Endothelial cell of umbilical vein (primary cell): ENCODE results near the gene EPHA4. TPM values are rescaled to one million over a fixed set of nuclear protein-coding genes. Genes with fewer than 3 reads are reported as not detected.

Experiments
- BruUV-seq: library from RNA; stranded (reverse); fragments of 400-500 nt; replicated peaks from 2 replicates; lab custom pipeline; 2021; lab: Mats Ljungman, UMichigan
- CTCF ChIA-PET: fragments of 300-600, 350-600 bp; sonication (Branson Sonifier 250); formaldehyde crosslinking; loops from one replicate; lab custom pipeline; 2021; ENCODE audit warnings: antibody characterized with exemption, inconsistent platforms; lab: Charles Lee
- POLR2A ChIA-PET: fragments of 300-600, 350-600 bp; sonication (Branson Sonifier 250); formaldehyde crosslinking; loops from one replicate; lab custom pipeline; 2021; ENCODE audit warnings: antibody characterized with exemption, inconsistent platforms; lab: Charles Lee
- DNase-seq: peaks from one replicate; pipeline ENCODE4 v3.0.0-alpha.2; 2011; ENCODE audit warnings: low read depth, low spot score
- FAIRE-seq: peaks from 2 replicates; lab custom pipeline; 2011; peaks lifted over from hg19 to GRCh38; lab: Jason Lieb, UNC
- H2AFZ ChIP-seq: 2 replicates; pipeline ENCODE4 v1.6.0; 2012; ENCODE audit warnings: low read depth, low read length, control low read depth, inconsistent platforms
- H3K27ac ChIP-seq: 2 replicates; pipeline ENCODE4 v1.5.1; 2011; ENCODE audit warnings: low read depth, mild to moderate bottlenecking, control low read depth, low read length, moderate library complexity; ENCODE audit not compliant: insufficient read depth
- H3K27me3 ChIP-seq, 2 experiments: 2 replicates each; pipeline versions ENCODE4 v1.6.0 to v1.6.1; 2011; ENCODE audit warnings: low read length in 2 of 2, mixed read lengths in 1 of 2; ENCODE audit not compliant: control insufficient read depth in 2 of 2, insufficient read depth in 2 of 2
- H3K36me3 ChIP-seq, 2 experiments: 2 replicates in 1 of 2; 3 replicates in 1 of 2; pipeline ENCODE4 v1.5.1; 2011; ENCODE audit warnings: low read length in 2 of 2, mild to moderate bottlenecking in 1 of 2, moderate library complexity in 1 of 2; ENCODE audit not compliant: control insufficient read depth in 2 of 2, insufficient read depth in 2 of 2; ENCODE audit errors: extremely low read depth in 1 of 2
- H3K4me1 ChIP-seq: 3 replicates; pipeline ENCODE4 v1.5.1; 2011; ENCODE audit warnings: mild to moderate bottlenecking, low read length; ENCODE audit not compliant: control insufficient read depth, insufficient read depth; ENCODE audit errors: extremely low read depth
- H3K4me2 ChIP-seq: 2 replicates; pipeline ENCODE4 v1.6.1; 2011; ENCODE audit warnings: low read length, control low read depth, mixed read lengths; ENCODE audit not compliant: insufficient read depth
- H3K4me3 ChIP-seq, 3 experiments: fragments of 200-600 bp in 1 of 3; sonication (generic), shearing (Covaris generic) in 1 of 3; replicated peaks in 1 of 3; 2 replicates each; pipeline ENCODE4 v1.5.1; 2011 to 2016; ENCODE audit warnings: control low read depth in 3 of 3, low read length in 3 of 3, mild to moderate bottlenecking in 2 of 3, inconsistent platforms in 1 of 3, low read depth in 1 of 3, moderate library complexity in 1 of 3; ENCODE audit not compliant: insufficient read depth in 1 of 3
- H3K79me2 ChIP-seq: 2 replicates; pipeline ENCODE4 v1.6.0; 2012; ENCODE audit warnings: low read length, inconsistent platforms; ENCODE audit not compliant: control insufficient read depth, insufficient read depth
- H3K9ac ChIP-seq: replicated peaks from 2 replicates; pipeline ENCODE3; 2011; ENCODE audit warnings: low read length, control low read depth; ENCODE audit not compliant: insufficient read depth; ENCODE audit errors: extremely low read depth
- H3K9me1 ChIP-seq: replicated peaks from 3 replicates; pipeline ENCODE4 v1.6.0; 2011; ENCODE audit warnings: mild to moderate bottlenecking, low read length; ENCODE audit not compliant: control insufficient read depth, insufficient read depth; ENCODE audit errors: extremely low read depth
- H3K9me3 ChIP-seq: replicated peaks from 2 replicates; pipeline ENCODE4 v1.5.1; 2012; ENCODE audit warnings: low read length, inconsistent platforms; ENCODE audit not compliant: control insufficient read depth, insufficient read depth
- H4K20me1 ChIP-seq: replicated peaks from 2 replicates; pipeline ENCODE3; 2011; ENCODE audit warnings: mild to moderate bottlenecking, low read length; ENCODE audit not compliant: control insufficient read depth, insufficient read depth; ENCODE audit errors: extremely low read depth
- CTCF ChIP-seq, 2 donors: IDR thresholded peaks; 1 replicate in 1 of 2; 2 replicates in 1 of 2; pipeline ENCODE4 v1.5.1; 2011; ENCODE audit warnings: low read length in 2 of 2, mild to moderate bottlenecking in 2 of 2, moderate library complexity in 2 of 2, control low read depth in 1 of 2, inconsistent platforms in 1 of 2, low read depth in 1 of 2; ENCODE audit not compliant: insufficient read depth in 1 of 2; ENCODE audit errors: extremely low read depth in 1 of 2
- EZH2 ChIP-seq: IDR thresholded peaks from 2 replicates; pipeline ENCODE4 v1.6.1; 2012; ENCODE audit warnings: borderline replicate concordance, low read depth, mild to moderate bottlenecking, moderate library complexity, low read length, inconsistent platforms; ENCODE audit not compliant: severe bottlenecking
- FOS ChIP-seq: IDR thresholded peaks from 2 replicates; pipeline ENCODE4 v1.6.1; 2011; ENCODE audit warnings: mild to moderate bottlenecking, low read length, moderate library complexity, borderline replicate concordance; ENCODE audit not compliant: insufficient read depth
- GATA2 ChIP-seq: IDR thresholded peaks from 2 replicates; pipeline ENCODE4 v1.7.0; 2011; ENCODE audit warnings: low read depth, mild to moderate bottlenecking, moderate library complexity, mixed read lengths, low read length; ENCODE audit not compliant: insufficient read length, insufficient read depth
- JUN ChIP-seq: IDR thresholded peaks from 2 replicates; pipeline ENCODE4 v1.6.1; 2011; ENCODE audit warnings: borderline replicate concordance, low read depth; ENCODE audit not compliant: insufficient read length, insufficient read depth
- POLR2AphosphoS5 ChIP-seq: IDR thresholded peaks from 2 replicates; pipeline ENCODE4 v1.6.1; 2012; ENCODE audit warnings: low read depth, mild to moderate bottlenecking, control low read depth, low read length, moderate library complexity; ENCODE audit not compliant: insufficient read depth
- dilution Hi-C: fragments of 300-500 bp; cut with MboI; formaldehyde crosslinking; loops from one replicate; pipeline ENCODE4 v1.15.0; 2019; ENCODE audit warnings: low sequenced_read_pairs; ENCODE audit not compliant: extremely low pct_ligation_motif_present
- intact Hi-C: fragments of 100-400 bp; cut with micrococcal nuclease; formaldehyde crosslinking; loops from one replicate; pipeline ENCODE4 v1.10.0; 2022
- polyA plus RNA-seq, 4 experiments: library from polyadenylated mRNA; depleted of rRNA in 3 of 4; stranded (reverse) in 3 of 4; unstranded in 1 of 4; fragments of >200 nt; gene quantifications; 2 replicates each; pipeline versions ENCODE4 v1.2.1 to v1.2.3, GENCODE V29; 2011 to 2012; ENCODE audit warnings: missing spikeins in 1 of 4
- total RNA-seq: library from RNA; stranded (reverse); gene quantifications from 2 replicates; pipeline ENCODE4 v1.2.3, GENCODE V29; 2021

The EPHA4 gene
- total and polyA plus RNA-seq, 2 donors (not counting 3 experiments of a cell fraction or from before 2014, with no cell fraction given): 11.9 to 19.8 TPM

- TF ChIP-seq JUN (no peak), FOS (no peak)
- peaks cover 0 to 1% of the 10 kb centered on the region in 2 experiments for H3K36me3 ChIP-seq
- H3K9me3 ChIP-seq: no peaks in the 10 kb centered on the region
- POLR2A ChIA-PET: no interaction called here
- no peaks in the 10 kb centered on the region for H3K9me1 ChIP-seq
- FAIRE-seq (no peak), DNase-seq (no peak)
- H3K9ac ChIP-seq: no peak overlapping the region
- CTCF ChIA-PET: no interaction called here
- H3K4me2 ChIP-seq: no peak overlapping the region
- dilution Hi-C loops (no loop called here), intact Hi-C loops (no loop called here)
- no peaks in the 10 kb centered on the region for H3K4me1 ChIP-seq
- no peak overlapping the region for H2AFZ ChIP-seq
- BruUV-seq: no TSS peak
- H3K4me3 ChIP-seq: no peak overlapping the region
- H3K79me2 ChIP-seq: peaks cover 4% of the 10 kb centered on the region
- no peaks in the 10 kb centered on the region for H3K27me3 ChIP-seq
- H3K27ac ChIP-seq: no peak overlapping the region
- no peaks in the 10 kb centered on the region for H4K20me1 ChIP-seq
These were observed 17.2 kb downstream of the EPHA4 start for GRCh38 chr2:221554769-221555493.

- H3K36me3 ChIP-seq: peaks cover 0 to 1% of the 10 kb centered on the region in 2 experiments
- H3K9me3 ChIP-seq: no peaks in the 10 kb centered on the region
- DNase-seq (no peak), FAIRE-seq (no peak)
- no peaks in the 10 kb centered on the region for H4K20me1 ChIP-seq
- H3K4me2 ChIP-seq: no peak overlapping the region
- no peak overlapping the region for H2AFZ ChIP-seq
- BruUV-seq: no TSS peak
- CTCF ChIA-PET: no interaction called here
- dilution Hi-C loops (no loop called here), intact Hi-C loops (no loop called here)
- no peaks in the 10 kb centered on the region for H3K27me3 ChIP-seq
- H3K9me1 ChIP-seq: no peaks in the 10 kb centered on the region
- no peaks in the 10 kb centered on the region for H3K4me1 ChIP-seq
- H3K4me3 ChIP-seq: no peak overlapping the region
- no peak overlapping the region for H3K9ac ChIP-seq
- no peak for TF ChIP-seq EZH2
- TF ChIP-seq GATA2: no peak
- no peak for TF ChIP-seq POLR2AphosphoS5
- TF ChIP-seq JUN: no peak
- TF ChIP-seq CTCF (IDR thresholded peaks at IDR 0.05; ENCODE audit: extremely low read depth in 1 of 2, insufficient read depth in 1 of 2, low read depth in 1 of 2, low read length in 2 of 2): no peak
- peaks cover 4% of the 10 kb centered on the region for H3K79me2 ChIP-seq
- POLR2A ChIA-PET: no interaction called here
- H3K27ac ChIP-seq: no peak overlapping the region
These were observed 18.8 kb downstream of the EPHA4 start for GRCh38 chr2:221553333-221553732.
